ENCODE measurements around the gene CRIP1.

GRCh38 chr14:105448706-105449111 is 38.0 kb upstream of the CRIP1 start:
- TF ChIP-seq POLR2AphosphoS5 (IDR thresholded peaks at IDR 0.05) (peak in 1 of 3 donors; percentile 54), CTCF (IDR thresholded peaks at IDR 0.05) (peak in 5 of 7 experiments; percentile 79 to 96 (median 92))

Data from stomach (tissue), 4 donors.